HG02885 (cell line): ENCODE data around the gene CAVIN1.
A peak's percentile ranks its signal among the peaks of the same experiment; 100 is the strongest.
"Not testable (repeated sequence)": the region's sequence is repeated elsewhere in the genome, so short reads cannot be mapped to it uniquely, and the experiment has no call there.

Experiments
- ATAC-seq: cut with Tn5 transposase; IDR thresholded peaks from one replicate; pipeline ENCODE4 v1.9.1; 2021; ENCODE audit warnings: mild to moderate bottlenecking; ENCODE audit not compliant: unreplicated experiment, poor library complexity

The CAVIN1 gene

DNA sequence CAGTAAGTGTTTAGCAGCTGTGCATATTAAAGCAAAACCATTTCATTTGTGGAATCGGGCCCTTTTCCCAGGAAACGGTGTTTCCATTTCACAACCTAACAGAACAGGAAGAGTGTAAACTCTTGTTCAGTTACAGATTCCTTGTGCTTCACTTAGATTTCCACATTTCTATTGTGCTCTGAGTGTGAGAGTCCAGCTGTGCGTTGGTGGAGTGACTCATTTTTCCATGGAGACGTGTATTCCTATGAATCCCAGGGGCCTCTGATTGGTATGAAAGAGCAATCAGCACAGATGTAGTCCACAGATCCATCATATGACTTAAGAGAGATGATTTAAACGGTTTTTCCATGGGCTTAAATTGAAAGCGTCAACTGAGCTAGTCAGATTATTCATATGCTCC lies 13.3 kb upstream of the CAVIN1 start:
- no peak for ATAC-seq

DNA sequence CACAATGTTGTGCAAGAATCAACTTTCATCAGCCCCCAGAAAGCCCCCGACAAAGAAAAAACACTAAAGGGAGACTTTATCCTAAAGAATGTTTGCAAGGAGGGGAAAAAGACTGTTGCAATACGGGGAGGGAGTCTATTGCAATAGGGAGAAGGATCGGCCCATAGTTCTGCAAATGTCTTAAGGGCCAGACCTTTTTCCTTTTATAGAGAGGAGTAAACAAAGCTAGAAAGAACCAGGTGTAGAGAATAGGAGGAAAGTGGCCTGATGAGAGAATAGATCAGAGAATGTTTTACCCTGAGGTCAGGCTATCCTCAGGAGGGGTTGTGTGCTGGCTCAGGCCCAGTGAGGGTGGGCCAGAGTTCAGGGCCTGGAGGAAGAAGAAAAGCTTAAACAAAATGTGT lies 8.7 kb upstream of the CAVIN1 start:
- ATAC-seq, result no peak

DNA sequence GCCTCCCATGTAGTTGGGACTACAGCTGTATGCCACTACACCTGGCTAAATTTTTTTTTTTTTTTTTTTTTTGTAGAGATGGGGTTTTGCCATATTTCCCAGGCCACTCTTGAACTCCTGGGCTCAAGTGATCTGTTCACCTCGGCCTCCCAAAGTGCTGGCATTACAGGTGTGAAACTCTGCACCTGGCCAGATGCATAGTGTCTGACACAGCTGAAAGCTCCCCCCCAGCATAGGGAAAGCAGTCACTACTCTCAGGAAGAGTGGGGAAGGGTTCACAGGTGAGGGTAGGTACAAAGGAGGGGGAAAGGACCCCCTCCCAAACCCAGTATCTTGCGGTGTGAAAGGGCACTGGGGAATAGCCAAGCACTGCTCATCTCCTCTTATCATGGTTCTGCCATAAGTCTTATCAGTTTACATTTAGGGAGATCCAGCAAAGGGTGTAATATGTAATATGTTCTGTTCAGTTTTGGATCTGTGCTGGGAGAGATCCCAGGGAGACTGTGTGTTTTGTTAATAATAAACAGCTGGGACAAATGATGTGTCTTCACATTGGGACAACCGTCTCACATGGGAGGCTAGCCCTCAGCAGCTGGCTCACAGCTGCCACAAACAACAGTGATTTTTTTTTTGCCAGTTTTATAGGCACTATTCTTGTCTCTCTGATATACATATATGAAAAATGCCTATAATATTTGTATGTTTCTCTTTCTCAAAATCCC lies 6.8 kb upstream of the CAVIN1 start:
- no peak for ATAC-seq

DNA sequence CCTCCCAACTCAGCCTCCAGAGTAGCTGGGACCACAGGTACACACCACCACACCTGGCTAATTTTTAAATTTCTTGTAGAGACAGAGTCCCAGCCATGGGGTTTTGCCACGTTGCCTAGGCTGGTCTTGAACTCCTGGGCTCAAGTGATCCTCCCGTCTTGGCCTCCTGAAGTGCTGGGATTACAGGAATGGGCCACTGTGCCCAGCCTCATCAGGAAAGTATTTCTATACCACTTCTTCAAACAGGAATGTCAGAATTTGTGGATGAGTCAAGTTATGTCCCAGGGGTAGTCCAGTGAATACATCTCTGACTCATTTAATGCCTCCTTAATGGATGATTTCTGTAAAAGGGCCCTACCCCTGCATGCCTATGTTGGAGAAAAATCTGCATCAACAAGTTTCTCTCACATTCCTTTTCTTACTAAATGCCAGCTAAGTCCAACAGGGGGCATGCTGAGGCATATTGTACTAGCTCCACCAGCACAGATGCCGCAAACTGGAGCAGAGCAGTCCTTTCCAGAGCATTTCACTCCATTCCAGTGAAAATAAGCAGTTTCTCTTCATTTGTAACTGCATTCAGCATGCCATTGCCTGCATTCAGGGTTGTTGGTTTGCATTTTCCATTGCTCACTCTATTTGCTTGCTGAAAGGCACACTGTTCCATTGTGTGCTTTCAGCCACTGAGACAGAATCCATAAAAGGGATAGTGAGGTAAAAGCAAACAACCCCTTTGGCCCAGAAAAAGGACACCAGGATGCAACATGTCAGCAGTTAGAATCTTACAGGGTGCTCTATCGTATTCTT lies 5.3 kb upstream of the CAVIN1 start:
- ATAC-seq, result no peak

DNA sequence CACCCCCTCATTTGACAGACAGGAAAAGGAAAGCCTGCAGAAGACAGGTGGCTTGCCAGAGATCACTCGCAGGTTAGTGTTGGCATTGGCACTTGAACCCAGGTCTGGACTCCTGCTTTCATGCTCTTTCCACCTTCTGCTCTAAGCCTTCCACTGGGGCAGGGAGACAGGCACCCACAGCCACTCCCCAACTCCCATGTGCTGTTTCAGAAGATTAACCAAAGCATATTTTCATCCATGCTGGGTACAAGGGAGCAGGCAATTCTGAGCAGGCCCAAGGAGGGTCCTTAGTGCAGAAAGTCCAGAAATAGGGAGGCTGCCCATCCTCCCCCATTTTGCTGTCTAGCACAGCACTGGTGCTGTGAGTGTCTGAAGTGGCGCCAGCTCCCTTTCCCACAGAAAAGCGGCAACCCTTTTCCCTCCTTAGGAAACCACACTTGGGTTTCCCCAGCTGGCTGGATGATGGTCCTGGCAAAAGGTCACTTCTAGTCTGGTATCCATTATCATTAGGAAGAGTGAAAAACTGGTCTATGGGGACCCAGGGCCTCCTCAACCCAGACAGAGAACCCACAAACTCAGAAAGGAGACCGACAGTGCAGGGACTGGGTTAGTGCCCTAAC lies 2.0 kb upstream of the CAVIN1 start:
- ATAC-seq, result no peak

DNA sequence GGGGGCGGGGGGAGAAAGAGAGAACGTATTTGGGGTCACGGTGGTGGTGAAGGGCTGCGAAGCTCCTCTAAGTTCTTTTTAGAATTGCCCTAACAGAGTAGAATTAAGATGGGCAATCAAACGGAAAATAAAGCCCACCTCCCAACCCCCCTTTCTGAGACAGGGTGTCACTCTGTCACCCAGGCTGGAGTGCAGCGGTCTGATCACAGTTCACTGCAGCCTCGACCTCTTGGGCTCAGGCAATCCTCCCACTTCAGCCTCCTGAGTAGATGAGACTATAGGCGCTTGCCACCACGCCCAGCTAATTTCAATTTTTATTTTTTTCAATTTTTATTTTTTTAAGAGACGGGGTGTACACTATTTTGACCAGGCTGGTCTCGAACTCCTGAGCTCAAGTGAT lies 710 bp upstream of the CAVIN1 start:
- ATAC-seq, result no peak

DNA sequence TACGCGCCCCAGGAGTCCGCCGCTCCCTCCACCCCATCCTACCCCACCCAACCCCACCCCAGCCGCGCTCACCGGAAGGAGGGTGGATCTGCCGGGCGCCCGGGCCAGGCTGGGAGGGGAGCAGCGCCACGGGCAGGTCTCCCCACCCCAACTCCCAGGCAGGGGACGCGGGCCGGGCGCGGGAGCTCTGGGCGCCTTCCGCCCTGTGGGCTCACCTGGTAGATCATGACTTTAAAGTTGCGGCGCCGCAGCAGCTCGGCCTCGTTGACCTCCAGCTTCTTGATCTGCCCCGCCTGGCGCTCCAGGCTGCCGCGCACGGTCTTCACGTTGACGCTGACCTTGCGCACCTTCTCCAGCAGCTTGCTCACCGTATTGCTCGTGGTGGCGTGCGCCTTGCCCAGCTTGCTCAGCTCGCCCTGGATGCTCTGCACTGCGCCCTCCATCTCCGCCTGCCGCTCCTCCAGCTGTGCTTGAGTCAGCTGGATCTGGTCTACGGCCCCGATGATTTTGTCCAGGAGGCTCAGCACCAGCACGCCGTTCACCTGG lies 571 bp downstream of the CAVIN1 start:
- ATAC-seq, result no peak

DNA sequence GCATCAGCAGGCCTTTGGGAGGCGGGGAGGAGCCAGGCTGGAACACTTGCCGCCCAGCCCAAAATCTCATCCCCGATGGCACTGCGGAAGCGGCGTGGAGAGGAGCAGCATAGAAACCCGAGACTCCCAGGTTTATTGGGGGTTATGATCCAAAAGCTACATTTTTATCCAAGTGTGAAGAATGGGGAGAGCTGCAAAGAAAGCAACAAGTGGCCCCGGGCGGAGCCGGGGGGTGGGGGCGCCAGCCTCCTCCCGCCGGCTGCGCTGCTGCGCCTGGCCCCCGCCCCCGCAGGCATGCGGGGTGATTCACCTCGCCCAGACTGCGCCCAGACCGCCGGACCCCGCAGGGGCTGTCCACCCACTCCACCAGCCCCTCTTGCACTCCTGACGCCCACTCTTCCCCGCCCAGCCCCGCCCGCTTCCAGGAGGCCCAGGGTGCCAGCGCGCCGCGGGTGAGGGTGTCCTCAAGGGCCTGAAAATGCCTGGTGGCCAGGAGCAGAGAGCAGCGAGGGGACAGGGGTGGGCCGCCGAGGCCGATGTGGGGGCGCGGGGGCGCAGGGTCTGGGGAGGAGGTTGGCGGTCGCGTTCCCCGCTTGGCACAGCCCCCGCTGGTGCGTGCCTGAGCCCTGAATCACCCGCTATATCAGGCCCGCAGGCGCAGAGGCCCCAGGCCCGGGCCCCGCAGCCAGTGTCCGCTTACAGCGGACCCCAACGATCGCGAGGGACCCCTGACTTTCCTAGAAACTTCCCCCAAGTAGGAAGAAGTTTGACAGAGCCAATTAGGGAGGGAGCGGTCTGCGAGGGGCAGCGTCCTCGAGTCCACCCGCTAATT lies 1.3 kb downstream of the CAVIN1 start:
- no peak for ATAC-seq

DNA sequence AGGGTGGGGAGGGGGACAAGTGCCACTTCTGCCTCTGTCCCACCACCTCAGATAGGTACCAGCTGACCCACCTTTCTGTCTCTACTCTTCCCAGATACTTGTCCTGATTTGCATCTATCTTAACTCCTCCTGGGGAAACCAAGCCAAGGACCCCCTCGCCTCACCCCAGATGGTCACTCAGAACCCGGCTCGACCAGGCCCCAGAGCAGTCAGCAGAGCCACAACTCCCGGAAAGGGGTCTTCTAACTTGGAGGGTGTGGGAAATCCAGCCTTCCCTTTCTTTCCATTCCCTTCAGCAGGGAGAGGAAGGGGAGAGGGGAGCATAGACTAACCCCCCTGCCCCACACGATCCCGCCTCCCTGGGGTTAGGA lies 1.9 kb downstream of the CAVIN1 start:
- no peak for ATAC-seq

DNA sequence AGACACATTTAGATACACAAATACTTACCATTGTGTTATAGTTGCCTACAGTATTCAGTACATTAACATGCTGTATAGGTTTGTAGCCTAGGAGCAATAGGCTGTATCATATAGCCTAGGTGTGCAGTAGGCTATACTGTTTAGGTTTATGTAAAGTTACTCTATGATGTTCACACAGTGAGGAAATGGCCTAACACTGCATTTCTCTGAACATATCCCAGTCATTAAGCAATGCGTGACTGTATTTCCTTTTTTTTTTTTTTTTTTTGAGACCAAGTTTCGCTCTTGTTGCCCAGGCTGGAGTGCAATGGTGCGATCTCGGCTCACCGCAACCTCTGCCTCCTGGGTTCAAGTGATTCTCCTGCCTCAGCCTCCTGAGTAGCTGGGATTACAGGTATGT lies 5.1 kb downstream of the CAVIN1 start:
- ATAC-seq, result not testable (repeated sequence)

DNA sequence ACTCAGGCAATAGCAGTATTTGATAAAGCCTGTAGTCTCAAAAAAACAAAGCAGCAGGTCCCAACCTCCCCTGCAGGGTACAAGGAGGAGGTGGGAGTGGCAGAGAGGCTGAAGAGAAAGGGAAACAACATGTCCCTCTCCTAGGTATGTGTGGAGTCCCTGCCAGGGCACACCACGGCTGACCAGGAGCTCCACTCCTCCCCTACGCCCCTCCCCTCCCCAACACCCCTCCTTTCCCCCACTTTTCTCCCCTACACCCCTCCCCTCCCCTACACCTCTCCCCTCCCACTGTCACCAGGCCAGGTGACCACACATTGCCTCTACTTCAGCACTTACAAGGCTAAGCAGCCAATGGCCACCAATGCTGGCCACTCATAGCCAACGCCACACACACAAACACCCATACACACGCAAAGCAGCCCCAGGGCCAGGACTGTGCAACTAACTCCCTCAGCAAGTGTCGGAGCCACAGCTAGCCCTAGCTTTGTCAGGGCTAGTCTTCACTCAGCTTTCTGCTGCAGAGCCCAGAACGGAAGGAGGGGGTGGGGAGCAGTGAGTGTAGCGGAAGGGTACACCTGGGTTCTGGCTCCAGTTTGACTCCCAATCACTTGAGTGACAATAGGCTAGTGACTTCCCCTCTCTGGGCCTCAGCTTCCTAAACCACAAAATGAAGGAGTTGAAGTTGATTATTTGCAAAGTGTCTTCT lies 8.2 kb downstream of the CAVIN1 start:
- no peak for ATAC-seq

DNA sequence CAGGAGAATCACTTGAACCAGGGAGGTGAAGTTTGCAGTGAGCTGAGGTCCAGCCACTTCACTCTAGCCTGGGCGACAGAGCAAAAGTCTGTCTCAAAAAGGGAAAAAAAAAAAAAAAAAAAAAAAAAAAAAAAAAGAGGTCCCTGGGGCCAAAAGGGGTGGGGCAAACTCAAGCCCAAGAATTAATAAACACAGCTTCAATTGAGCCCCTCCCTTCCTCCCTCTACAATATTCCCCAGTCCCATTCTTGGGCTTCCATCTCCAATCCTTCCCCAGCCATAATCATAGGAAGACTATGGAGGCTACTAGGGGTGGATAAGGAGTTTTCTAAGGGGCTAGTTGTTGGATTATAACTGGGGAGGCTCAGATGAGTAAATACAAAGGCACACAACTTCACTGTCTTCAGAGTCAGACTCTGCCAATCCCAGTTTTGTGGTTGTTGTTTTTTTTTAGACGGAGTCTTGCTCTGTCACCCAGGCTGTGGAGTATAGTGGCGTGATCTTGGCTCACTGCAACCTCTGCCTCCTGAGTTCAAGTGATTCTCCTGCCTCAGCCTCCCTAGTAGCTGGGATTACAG lies 9.5 kb downstream of the CAVIN1 start:
- no peak for ATAC-seq

DNA sequence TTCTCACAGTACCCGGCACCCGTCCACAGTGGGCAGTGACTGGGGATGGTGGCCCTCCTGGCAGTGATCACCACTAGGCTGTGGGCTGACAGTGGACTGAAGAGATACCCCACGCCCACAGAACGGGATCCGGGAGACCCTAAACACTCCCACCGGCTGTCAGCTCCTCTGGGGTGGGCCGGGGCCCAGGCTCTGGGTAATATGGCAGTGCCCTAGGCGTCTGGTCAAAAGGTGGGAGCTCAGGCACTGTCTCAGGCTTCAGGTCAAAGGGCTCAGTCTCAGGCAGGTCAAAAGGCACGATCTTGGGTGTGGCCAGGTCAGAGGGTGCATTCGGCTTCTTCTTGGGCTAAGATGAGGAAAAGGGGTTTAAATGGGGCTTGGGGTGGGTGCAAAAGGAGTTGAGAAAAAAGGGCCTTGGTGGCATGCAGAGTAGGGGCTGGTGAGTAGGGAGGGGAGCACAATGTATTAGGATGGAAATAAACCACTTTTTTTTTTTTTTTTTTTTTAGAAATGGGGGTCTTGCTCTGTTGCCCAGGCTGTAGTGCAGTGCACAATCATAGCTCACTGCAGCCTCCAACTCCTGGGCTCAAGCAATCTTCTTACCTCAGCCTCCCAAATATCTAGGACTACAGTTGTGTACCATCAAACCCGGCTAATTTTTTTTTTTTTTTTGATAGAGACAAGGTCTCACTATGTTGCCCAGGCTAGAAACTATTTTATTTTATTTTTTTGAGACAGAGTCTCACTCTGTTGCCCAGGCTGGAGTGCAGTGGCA lies 11.0 kb downstream of the CAVIN1 start:
- ATAC-seq, result no peak

DNA sequence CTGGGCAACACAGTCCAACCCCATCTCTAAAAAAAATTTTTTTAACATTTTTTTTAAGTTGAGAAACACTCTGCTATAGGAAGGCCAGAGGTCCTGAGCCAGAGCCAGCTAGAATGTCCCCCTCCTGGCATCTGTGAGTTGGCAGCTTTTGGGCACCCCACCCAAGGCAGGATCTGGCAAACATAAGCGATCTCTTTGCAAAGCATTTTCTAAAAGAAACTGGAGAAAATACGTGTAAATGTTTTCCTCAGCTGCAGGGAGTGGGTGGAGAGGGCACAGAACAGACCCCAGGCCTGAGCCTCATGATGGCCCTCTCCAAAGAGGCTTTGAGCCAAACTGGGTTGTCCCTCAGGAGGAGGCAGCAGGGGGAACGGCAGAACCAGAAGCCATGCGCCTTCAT lies 11.7 kb downstream of the CAVIN1 start:
- ATAC-seq, result no peak

DNA sequence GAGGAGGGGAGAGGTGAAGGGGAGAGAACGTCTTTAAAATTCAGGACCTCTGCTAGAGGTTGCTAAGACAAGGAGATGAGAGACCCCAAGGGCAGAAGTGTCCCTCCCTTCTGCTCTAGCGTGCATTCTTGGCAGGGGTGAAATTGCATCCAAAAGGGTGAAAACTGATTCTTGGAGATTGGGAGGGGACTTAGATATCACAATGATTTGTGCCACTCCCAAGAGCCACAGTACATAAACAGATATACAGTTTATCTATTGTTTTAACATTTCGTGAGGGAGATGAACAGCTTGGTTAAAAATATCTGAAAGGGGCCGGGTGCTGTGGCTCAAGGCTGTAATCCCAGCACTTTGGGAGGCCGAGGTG lies 12.8 kb downstream of the CAVIN1 start:
- no peak for ATAC-seq

DNA sequence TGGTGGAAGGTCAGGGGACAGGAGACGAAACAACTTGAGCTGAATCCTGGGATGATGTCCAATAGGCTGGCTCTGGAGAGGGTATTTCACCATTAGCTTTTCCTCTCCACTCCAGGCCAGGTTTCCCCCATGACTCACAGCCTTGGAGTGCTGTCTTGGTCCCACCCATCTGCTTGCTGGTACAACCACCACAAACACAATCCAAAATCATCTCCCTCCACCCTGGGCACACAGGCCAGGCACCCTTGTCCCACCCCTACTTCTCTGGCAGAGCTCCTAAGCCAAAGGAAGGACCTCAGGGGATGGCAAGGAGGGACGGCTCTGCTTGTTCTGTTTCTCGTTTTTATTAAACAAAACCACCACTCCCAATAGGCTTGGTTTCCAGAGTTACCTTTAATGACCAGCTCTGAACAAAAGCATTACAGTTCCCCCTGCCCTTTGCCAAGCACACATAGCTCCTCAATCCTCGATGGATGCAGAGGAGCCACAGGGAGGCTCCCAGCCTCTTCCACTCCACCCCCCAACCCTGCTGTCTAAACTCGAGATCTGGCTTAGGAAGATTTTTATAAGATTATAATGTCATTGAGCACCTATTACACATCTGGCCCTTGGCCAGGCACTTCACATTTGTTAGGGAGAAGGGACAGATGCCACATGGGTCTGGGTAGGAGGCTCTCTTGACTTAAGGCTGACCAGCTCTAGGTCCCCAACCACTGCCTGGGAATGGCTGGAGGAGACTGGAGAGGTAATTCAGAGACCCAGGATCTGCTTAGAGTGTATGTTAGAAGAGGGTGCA lies 13.3 kb downstream of the CAVIN1 start:
- no peak for ATAC-seq

DNA sequence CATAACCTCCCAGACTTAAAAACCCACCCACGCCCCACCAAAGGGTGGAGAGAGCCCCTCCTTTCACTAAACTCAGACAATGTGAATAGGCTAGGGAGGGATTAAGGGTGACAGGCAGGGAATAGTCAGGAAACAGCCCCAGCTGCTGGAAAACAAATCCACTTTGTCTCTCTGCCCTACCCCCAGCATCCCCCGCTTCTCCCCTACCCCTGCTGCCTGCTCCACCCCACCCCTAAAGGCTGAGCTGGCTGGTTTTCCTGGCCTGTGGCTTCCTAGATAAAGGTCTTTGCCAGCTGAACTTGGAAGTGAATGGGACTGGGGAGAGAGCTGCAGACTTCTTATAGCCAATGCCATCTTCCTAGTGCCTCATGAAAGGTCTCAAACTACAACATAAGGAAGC lies 15.0 kb downstream of the CAVIN1 start:
- ATAC-seq, result no peak

DNA sequence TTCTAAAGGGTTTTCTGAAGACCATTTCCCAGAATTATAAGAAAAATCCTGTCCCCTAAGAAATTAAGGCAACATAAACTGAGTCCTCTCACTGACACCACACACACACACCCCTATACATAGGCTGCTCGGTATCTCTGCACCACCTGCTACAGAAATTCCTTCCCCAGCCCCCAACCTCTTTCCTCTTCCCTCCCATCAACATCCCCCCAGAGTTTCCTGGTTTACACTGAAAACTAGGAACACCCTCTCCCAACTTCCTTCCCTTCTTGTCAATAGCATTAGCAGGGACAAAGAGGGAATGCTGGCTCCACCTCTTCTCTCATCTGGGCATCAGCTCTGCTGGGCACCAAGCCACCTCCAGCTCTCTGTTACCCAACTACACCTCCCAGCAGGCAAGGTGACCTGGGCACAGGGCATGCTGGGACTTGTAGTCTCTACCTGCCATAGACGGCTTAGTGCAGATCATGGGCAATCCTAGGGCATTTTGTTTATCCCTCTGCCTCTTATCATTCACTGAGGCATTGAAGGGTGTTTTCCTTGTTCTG lies 15.7 kb downstream of the CAVIN1 start:
- ATAC-seq, result peak; percentile 44
